Endometrial microvascular endothelial cells (primary cell): ENCODE results near the gene DYNC1LI2. TPM values are rescaled to one million over a fixed set of nuclear protein-coding genes. Genes with fewer than 3 reads are reported as not detected.
"Not testable (repeated sequence)": the region's sequence is repeated elsewhere in the genome, so short reads cannot be mapped to it uniquely, and the experiment has no call there.

Experiments
- in situ Hi-C: cut with HindIII; loops from 2 replicates; pipeline ENCODE4 v1.10.0; 2017; ENCODE audit warnings: low sequenced_read_pairs, low pct_unique_long_range_greater_than_20kb; ENCODE audit errors: inconsistent ontology term
- total RNA-seq: library from RNA; depleted of rRNA; stranded (reverse); fragments of >200 nt; gene quantifications from one replicate; pipeline ENCODE4 v1.2.3, GENCODE V29; 2015; ENCODE audit errors: inconsistent ontology term

DYNC1LI2 gene
- total RNA-seq = 93.0 TPM

DNA sequence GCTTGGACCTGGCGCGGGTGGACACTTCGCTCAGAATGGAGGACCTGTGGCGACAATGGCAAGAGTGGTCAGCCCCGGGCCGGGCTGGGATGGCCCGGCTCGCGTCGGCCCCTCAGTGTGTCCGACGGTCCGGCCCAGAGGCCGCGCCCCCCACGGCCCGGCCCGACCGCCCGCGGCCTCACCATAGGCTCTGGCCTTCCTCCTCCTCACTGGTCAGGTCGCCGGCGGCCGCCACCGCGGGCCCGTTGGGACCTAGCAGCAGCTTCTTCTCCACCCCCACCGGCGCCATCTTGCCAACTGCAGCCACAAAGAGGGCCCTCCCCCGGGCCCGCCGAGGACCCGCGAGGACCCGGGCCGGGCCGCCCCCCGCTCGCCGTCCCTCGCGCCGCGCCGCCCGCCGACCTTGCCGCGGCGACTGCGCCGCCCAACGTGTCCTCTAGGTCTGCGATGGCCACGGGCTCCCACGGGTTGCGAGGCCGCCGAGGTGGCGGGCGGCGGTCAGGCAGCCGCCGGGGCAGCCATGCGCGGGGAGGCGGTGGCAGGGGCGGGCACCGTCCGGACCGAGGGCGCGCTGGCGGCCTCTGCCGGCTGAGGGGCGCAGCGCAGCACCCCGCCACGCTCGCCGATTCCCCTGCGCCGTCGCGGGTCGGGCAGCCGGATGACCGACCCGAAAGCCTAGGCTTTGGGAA is at the start of gene DYNC1LI2:
Gene DYNC1LI2, minus strand, starts transcription at position 307 of the 689 bp plus-strand sequence. Its CDS starts 18 bp downstream, at position 289.
- in situ Hi-C loops = no loop called here

DNA sequence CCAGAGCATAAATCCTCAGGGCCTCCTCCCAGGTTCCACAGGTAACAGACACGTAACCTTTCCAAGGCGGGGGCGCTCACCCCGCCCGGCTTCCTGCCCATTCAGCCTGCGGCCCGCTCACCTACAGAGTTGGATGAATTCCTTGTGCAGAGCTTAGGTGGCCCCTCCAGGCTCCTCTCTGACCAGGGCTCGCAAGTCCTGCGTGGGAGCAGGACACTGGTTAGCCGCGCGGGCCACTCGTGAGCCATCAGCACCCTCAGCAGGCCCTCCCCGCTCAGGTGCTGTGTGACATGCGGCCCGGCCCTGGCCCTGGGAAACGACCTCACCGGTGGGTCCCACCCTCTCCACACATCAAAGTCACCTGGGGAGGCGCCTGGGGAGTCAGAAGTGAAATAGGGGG is 49.4 kb upstream of the DYNC1LI2 start:
- in situ Hi-C loops = no loop called here

DNA sequence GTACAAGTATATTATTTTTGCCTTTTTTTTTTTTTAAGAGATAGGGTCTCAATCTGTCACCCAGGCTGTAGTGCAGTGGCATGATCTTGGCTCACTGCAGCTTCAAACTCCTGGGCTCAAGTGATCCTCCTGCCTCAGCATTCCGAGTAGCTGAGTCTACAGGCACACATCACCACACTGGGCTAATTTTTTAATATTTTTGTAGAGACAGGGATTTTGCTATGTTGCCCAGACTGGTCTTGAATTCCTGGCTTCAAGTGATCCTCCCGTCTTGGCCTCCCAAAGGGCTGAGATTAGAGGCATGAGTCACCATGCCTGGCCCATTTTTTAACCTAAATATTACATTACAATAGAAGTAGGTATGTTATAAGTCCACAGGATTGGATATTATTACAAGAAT is 46.8 kb upstream of the DYNC1LI2 start:
- in situ Hi-C loops = no loop called here

DNA sequence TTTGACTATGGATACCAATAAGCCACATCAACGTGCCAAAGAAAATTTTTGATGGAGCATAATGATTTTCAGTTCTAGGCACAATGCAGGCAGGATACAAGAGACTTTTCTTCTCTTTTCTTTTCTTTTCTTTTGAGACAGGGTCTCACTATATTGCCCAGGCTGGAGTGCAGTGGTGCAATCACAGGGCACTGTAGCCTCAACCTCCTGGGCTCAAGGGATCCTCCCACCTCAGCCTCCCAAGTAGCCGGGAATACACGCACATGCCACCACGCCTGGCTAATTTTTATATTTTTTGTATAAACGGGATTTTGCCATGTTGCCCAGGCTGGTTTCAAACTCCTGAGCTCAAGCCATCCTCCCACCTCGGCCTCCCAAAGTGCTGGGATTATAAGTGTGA is 42.6 kb upstream of the DYNC1LI2 start:
- in situ Hi-C loops = not testable (repeated sequence)

DNA sequence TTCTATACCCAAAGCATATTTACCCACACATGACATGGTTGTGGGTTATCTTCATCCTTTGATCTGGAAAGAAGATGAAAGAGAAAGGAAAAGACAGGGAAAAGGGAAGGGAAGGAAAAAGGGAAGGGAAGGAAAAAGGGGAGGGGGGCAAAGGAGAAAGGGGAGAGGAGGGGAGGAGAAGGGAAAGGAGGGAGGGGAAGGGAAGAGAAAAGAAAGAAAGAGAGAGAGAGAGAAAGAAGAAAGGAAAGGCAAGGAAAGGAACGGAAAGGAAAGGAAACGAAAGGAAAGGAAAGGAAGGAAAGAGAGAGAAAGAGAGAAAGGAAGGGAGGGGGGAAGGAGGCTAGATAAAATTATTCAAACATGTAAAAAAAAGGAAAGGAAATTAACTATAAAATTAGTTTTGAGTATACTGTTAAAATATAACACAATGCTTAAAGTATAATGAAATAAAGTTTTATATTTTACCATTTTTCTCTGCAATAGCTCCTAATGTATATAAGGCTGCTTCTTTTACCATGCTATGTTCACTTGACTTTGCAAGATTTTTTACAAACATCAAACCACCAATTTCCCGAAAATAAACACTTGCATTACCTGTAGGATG is 38.8 kb upstream of the DYNC1LI2 start:
- in situ Hi-C loops = no loop called here

DNA sequence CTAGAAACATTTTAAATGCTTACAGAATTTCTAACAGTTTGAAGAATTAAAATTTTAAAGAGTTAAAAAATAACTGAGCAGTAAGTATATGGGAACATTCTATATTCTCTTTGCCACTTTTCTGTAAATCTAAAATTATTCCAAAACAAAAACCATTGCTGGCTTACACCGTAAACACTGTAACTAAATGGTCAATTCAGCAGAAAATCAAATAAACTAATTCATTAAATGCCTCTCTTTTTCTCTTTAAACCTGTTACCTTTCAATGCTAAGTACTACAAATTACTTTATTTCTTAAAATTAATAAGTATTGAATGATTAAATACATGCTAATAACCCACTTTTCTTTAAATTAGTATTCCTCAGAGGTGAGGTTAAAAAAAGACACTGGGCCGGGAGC is 36.0 kb upstream of the DYNC1LI2 start:
- in situ Hi-C loops = no loop called here

DNA sequence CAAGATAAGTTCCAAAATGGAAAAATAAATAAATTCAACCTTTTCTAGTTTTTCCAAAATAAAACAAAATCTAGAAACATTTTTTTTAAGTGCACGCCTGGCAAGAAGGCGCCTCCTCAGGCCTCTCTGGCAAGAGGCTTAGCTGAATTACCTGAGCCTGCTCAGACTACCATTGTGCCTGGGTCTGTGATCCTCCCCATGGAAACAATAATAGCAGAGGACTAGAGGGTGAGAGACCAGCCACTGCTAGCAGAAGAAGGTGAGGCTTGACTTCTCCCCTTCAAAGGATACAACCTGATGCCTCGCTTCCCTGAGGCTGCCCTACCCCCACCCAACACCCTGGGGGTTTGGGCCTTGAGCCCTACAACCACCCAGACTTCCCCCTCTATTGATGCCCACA is 35.1 kb upstream of the DYNC1LI2 start:
- in situ Hi-C loops = no loop called here

DNA sequence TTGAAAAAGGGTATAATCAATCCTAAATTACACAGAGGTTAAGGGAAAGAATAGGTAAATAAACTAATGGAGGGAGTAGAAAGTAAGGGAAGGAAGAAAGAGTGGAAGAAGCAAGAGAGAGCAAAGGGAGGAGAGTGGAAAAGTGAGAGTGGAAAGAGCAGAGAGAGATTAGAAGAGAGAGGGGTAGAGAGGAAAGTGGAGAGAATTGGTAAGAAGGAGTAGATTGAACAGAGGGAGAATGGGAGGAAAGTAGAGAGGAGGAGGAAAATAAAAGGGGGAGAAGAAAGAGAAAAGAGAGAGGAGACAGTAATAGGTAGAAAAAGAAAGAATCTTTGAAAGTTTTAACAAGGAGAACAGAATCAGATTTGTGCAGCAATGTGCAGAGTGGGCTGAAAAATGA is 25.0 kb upstream of the DYNC1LI2 start:
- in situ Hi-C loops = no loop called here

DNA sequence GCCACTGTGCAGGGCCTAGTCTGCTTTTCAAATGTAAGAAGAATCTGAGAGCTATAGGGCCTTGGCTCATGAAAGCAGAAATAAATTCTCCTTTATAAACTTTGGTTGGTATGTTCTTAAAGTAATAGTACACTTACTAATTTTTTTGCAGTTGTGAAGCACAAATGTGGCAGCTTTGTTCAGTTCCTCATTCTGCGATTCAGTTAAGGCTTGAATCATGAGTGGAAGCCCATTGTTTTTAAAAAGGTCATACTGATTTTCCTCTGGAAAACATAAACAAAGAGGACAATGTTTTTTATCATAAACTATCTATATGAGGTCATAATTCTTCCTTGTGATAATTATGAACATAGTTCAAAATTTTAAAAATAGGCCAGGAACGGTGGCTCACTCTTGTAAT is 23.6 kb upstream of the DYNC1LI2 start:
- in situ Hi-C loops = no loop called here

DNA sequence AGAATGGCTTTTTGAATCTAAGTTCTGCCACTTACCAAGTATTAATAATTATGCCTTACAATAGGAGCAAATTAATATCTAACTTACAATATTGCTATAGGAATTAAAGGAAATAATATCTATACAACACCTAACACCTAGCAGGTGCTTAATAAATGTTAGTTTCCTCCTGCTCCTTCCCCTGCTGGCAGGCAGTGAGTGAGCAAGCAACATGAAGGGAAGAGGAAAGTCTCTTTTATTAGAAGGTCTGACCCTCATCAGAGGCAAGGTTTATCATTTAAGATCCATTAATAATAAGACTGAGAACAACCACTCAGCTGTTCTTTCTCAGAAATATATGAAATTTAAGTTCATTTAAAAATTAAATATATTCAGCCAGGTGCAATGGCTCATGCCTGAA is 6.7 kb upstream of the DYNC1LI2 start:
- in situ Hi-C loops = no loop called here

DNA sequence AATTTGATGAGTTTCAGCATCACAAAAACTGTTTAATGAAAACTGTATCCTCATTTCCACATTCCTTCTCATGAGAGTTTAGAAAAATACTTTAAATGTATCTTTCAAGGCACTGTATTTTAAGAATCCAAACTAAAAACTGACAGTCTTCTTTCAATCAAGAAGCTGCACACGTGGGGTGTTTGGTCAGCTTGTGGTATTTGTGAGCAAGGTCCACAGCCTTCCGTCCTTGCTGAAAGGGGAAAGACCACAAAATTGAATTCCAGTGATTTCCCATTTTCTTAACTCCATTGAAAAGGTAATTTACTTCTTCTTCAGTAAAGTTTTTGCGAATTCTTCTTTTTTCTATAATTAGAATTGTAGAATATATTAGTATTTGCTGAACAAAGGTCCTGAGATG is 3.4 kb upstream of the DYNC1LI2 start:
- in situ Hi-C loops = no loop called here

DNA sequence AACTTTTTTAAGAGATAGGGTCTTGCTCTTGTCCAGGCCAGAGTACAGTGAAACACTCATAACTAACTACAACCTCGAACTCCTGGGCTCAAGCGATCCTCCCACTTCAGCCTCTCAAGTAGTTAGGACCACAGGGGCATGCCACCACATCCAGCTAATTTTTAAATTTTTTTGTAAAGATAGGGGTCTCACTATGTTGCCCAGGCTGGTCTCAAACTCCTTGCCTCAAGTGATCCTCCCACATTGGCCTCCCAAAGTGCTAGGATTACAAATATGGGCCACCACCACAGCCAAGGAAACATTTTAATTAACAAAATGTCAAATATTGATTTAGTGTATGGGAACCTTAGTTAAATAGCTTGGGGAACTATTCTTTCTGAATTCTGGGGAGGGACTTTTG is 2.8 kb upstream of the DYNC1LI2 start:
- in situ Hi-C loops = no loop called here

DNA sequence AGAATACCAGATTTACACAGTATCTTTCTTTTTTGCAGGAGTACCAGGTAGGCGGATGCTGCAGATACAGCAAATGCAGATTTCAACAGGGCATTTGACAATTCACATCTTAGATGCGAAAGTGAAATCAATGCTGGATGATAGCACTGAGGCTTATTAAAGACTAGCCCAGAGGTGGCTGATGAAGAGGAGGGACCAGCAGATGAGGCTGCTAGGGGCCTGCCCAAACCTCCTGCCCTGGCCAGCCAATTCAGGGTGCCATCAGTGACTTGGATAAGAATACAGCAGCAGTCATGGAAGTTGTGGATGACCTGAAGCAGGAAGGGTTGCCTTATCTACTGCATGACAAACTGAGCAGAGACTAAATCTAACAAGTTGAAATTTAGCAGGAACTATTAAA is 1.5 kb upstream of the DYNC1LI2 start:
- in situ Hi-C loops = no loop called here

DNA sequence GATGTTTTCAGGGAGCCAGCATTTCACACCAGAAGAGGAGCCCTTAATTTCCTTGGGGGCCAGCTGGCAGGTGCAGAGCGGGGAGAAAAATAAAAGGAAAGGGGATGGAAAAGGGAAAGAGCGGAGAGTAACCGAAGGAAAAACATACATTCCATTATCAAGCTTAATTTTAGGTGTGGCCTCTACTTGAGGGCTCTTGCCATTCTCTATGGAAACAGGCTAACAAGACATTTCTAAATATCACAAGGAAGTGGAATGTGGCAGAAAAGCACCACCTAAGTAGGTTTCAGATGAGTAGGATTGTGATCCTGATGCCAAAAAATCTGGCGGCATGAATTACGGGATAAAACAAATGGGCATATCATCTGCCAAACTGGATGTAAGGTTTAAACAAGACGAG is 970 bp upstream of the DYNC1LI2 start:
- in situ Hi-C loops = no loop called here

DNA sequence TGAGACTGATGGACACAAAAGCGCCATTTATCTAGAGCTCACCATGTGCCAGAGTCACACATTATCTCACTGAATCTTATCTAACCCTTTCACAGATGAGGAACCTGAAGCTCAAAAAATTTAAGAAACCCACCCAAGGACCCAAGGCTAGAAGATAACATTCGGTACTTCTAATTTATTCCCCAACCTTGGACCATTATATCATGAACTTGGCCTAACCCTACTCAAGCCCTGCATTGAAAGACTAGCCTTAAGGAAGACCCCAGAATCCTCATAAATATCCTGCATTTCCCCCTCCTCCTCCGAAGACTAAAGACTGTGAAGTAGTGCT is 548 bp upstream of the DYNC1LI2 start:
- in situ Hi-C loops = no loop called here

DNA sequence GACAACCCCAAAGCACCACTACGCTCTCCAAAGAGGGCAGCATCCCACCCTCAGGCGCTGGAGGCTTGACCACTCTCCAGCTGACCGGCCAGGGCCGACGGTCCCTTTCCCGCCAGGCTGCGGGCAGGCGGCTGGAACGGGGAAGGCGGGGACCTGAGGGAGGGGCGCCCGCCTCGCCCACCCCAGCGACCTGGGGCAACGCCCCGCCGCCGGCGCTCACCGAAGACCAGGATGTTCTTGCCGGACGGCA is 431 bp downstream of the DYNC1LI2 start:
- in situ Hi-C loops = no loop called here

DNA sequence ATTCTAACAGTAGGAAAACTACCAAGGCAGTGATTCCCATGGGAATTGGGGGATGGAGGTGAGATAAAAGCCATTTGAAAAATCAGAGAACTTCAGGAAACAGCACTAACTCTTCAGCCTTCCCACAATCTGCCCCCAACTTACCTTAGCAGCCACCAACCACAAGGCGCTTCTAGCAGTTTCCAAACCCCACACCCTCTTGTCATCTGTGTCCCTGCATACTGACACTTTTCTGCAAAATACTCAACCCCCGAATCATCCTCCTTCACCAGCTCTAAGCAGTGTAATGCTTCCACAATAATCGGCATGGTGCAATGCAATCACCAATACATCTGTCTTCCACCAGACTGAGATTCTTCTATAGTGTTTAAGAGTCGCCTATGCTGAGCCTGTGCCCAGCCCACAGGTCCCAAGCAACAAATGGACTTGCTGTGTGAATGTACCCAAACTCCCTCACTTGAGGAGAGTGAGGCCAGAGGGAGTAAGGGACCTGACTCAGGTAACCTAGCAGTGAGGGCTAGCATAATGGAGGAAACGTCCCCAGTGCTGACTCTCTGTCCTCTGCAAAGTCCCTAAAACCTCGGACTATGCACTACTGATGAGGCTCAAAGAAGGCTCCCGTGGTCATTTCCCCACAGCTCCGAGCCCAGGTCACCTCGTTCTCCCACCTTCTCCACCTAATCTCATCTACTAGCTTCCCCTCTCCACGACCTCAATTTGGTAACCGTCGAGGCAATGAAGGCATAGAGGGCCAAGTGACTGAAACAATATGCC is 943 bp downstream of the DYNC1LI2 start:
- in situ Hi-C loops = no loop called here

DNA sequence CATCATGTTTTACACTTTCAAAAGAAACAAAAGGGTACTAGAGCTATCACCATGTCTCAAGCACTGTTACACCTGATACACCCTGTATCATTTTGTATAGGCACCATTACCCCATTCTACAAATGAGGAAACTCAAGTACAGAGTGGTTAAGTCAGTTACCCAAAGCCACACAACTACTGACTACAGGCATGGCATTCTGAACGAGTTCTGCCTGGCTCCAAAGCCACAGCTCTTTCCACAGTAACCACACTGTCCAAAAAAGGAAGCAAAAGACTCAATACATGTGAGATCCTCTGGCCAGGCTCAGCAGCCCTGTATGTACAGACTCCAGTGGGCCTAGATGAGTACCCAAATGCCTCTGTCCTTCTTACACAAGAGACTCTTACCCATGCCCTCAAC is 4.7 kb downstream of the DYNC1LI2 start:
- in situ Hi-C loops = no loop called here

DNA sequence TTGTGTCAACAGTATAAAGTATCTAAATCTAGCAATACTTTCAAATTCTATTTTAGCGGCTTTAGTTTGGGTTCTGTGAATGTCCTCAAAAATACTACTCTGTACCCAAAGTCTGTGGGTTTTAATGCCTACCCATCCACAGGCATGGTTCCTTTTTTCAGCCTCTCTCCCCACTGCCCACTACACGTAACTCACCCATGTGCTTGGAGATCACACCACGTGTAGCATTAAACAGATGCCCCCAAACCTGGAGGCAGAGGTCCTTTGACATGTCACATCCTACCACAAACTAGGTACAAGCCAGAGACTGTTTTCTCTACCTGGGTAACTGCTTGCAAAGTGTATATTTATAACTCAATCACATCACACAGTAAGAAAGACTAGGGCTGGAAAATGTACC is 5.4 kb downstream of the DYNC1LI2 start:
- in situ Hi-C loops = no loop called here

DNA sequence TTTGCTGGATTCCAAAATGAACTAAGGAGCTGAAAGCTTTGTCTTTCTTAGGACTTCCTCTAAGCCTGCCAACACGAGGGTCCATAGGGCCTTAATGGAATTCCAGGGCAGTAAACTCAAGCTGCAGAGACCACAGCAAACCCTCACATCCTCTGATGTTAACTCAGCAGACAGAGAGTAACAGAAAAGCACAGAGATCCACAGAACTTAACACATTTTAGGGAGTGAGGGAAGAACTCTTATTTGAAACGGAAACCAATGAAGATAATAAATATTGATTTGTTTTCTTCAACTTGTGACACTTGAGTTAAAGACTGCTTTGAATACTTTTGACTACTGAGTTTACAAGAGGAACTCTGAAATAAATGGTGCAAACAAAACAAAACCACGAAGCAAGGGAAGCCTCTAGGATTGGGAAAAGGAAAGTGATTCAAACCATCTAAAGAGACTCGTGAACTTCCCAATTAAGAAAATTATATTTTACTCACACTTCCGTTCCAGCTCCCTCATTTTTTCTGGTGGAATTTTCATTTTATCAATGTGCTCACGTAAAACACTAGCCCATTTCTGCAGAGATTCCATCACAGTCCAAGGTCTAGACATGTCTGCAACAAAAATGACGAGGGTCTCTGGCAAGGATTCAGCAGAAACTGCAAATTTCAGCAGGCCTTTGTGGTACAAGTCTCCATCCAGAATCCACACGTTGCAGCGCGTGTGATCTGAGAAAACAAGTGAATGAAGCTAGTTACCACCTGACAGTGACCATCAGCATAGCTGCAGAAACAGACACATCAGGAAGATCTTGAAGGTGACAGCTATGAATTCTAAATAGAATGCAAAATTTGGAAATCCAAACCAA is 9.2 kb downstream of the DYNC1LI2 start:
- in situ Hi-C loops = no loop called here
